ENCODE results near the gene TRDMT1.

The TRDMT1 gene

DNA sequence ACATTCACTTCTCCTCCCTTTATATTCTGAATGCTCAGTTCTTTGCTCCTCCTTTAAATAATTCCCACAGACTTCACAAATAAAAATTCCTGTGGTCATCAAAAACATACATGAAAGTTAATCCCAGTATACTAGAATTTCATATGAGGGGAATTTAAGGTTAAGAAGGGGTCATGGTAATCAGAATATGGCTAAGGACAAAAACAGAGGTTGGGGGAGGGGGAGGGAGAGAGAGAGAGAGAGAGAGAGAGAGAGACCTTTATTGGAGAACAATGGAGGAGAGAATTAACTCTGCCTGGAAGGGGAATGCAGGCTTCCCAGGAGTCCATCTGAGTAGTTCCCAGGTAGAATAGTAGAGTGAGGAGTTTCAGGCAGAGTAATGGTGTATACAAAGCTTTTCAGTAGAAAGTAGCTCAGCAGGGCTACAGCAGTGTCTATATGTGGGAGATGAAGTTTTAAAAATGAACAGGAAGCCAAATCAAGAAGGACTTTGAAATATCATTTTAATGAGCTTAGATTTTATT, 66.7 kb downstream of the TRDMT1 start:
- DNase-seq, result no peak

GRCh38 chr10:17134282-17134681, 67.2 kb downstream of the TRDMT1 start:
- in situ Hi-C loops (cut with HindIII; ENCODE audit: low pct_ligation_motif_present, low sequenced_read_pairs), result no loop called here
- Histone ChIP-seq H3K36me3 (replicated peaks) (no peaks in the 10 kb centered on the region), H3K4me3 (ENCODE audit: low read depth, low read length) (no peak overlapping the region), H3K27ac (no peak overlapping the region), H3K27me3 (replicated peaks) (no peaks in the 10 kb centered on the region)
- DNase-seq, result no peak
- TF ChIP-seq CTCF (IDR thresholded peaks at IDR 0.05; ENCODE audit: low read depth, low read length, missing control alignments), result no peak

More for the DNA sequence above, 66.7 kb downstream of the TRDMT1 start:
- Histone ChIP-seq H3K36me3 (replicated peaks) (no peaks in the 10 kb centered on the region), H3K4me3 (ENCODE audit: low read depth, low read length) (no peak overlapping the region), H3K27ac (no peak overlapping the region), H3K27me3 (replicated peaks) (no peaks in the 10 kb centered on the region)
- in situ Hi-C loops (cut with HindIII; ENCODE audit: low pct_ligation_motif_present, low sequenced_read_pairs), result no loop called here
- no peak for TF ChIP-seq CTCF (IDR thresholded peaks at IDR 0.05; ENCODE audit: low read depth, low read length, missing control alignments)

DNA sequence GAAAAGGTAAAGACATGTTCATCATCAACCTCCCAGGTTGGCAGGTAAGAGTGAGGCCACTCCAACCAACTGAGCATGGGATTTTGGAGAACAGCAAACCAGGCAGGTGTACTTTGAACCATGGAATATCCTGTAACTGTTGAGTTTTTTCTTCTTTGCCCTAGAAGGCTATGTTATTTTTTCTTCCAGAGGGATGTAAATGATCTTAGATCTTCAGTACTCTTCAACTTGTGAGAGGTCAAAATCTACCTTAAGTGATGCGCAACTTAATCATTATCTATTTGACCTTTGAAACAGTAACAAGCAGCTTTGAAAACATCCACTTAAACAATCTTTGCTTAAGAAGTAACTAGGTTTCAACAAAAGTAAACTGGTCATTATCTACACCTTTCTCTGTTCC, 71.7 kb downstream of the TRDMT1 start, which contains the start of gene CUBN:
Gene CUBN (minus strand): TSS at position 71 of the 400 bp plus-strand sequence. CDS start 46 bp downstream, at position 25.
- Histone ChIP-seq H3K4me3 (ENCODE audit: low read depth, low read length) (no peak within 1 kb of the TSS), H3K27me3 (replicated peaks) (no peaks in the 10 kb centered on the region), H3K36me3 (replicated peaks) (no peaks in the 10 kb centered on the region), H3K27ac (no peak within 1 kb of the TSS)
- no peak for DNase-seq
- no peak for TF ChIP-seq CTCF (IDR thresholded peaks at IDR 0.05; ENCODE audit: low read depth, low read length, missing control alignments)
- in situ Hi-C loops (cut with HindIII; ENCODE audit: low pct_ligation_motif_present, low sequenced_read_pairs), result no loop called here

DNA sequence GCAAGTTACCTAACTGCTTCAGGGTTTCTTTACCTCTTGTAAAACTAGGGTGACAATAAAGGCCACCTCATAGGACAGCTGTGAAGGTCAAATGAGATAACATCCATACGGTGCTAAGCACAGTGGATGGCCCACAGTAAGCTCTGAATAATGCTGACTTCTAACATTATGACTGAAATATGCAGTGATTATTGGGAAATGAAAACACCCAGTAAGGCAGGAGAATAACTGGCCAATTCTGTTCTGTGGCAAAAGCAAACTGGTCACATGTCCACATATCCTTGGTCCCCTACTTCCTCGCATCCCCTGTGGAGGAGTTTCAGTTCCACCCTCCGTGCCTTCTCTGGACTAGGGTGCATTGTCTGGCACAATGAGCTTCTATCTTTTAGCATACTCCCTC, 73.2 kb downstream of the TRDMT1 start:
- TF ChIP-seq CTCF (IDR thresholded peaks at IDR 0.05; ENCODE audit: low read depth, low read length, missing control alignments), result no peak
- no peaks in the 10 kb centered on the region for H3K27me3 ChIP-seq (replicated peaks)
- no peaks in the 10 kb centered on the region for H3K36me3 ChIP-seq (replicated peaks)
- in situ Hi-C loops (cut with HindIII; ENCODE audit: low pct_ligation_motif_present, low sequenced_read_pairs), result no loop called here
- H3K27ac ChIP-seq, result no peak overlapping the region
- H3K4me3 ChIP-seq (ENCODE audit: low read depth, low read length), result no peak overlapping the region
- DNase-seq, result no peak

DNA sequence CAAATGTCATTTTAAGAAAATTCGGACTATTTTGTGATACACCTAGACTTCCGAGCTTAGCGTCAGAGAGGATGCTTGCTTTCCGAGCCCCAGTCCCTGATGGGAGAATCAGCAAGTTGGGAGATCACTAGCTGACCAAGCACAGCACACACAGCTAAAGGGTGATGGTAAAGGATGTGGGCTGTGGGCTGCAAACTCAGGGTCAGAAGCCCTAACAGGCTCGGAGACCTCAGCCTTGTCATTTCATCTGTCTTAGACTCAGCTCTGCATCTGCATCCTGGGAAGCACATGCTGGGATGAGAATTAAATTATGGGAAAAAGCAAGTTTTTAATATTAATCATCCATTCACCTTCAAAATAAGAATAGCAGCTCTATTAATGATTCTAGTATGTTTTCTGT, 75.1 kb downstream of the TRDMT1 start:
- Histone ChIP-seq H3K27me3 (replicated peaks) (no peaks in the 10 kb centered on the region), H3K4me3 (ENCODE audit: low read depth, low read length) (no peak overlapping the region), H3K27ac (no peak overlapping the region), H3K36me3 (replicated peaks) (no peaks in the 10 kb centered on the region)
- DNase-seq, result no peak
- in situ Hi-C loops (cut with HindIII; ENCODE audit: low pct_ligation_motif_present, low sequenced_read_pairs), result no loop called here
- no peak for TF ChIP-seq CTCF (IDR thresholded peaks at IDR 0.05; ENCODE audit: low read depth, low read length, missing control alignments)
